ENCODE measurements around the gene SHLD3. TPM values are rescaled to one million over a fixed set of nuclear protein-coding genes. Genes with fewer than 3 reads are reported as not detected.
A peak's percentile ranks its signal among the peaks of the same experiment; 100 is the strongest.
"Not testable (repeated sequence)": the region's sequence is repeated elsewhere in the genome, so short reads cannot be mapped to it uniquely, and the experiment has no call there.

SHLD3 gene, protein sequence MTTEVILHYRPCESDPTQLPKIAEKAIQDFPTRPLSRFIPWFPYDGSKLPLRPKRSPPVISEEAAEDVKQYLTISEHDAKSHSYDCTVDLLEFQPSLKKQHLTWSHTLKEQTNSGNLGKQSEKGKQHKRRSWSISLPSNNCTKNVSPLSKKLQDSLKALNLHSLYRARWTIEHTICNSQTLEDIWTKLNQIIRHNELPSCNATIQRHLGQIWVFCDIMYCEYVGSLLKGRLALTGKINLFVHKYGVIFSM
- total RNA-seq = 1 to 10 TPM; 7.2 to 8.0 (median 7.6) TPM

GRCh38 chr5:65624571-65625555 is at the start of gene SHLD3, which contains the start of gene TRAPPC13:
Gene SHLD3, plus strand, starts transcription at chr5:65625027. Its CDS starts 4,561 bp downstream, at chr5:65629588.
Gene TRAPPC13, plus strand, starts transcription at chr5:65625027. Its CDS starts 34 bp downstream, at chr5:65625061.
- H3K4me1 Mint-ChIP-seq (ENCODE audit: low read depth) = peaks cover 43% of the 10 kb centered on the region
- peak within 1 kb of the TSS; percentile 87 for H3K4me3 Mint-ChIP-seq
- H3K27me3 Mint-ChIP-seq (ENCODE audit: low read depth) = no peaks in the 10 kb centered on the region
- no peaks in the 10 kb centered on the region for H3K9me3 Mint-ChIP-seq
- ATAC-seq (peak; percentile 68 to 72), DNase-seq (peak; percentile 68)
- H3K36me3 Mint-ChIP-seq (ENCODE audit: insufficient read depth) = peaks cover 8% of the 10 kb centered on the region

- DNase-seq = no peak
- Mint-ChIP-seq H3K27me3 (ENCODE audit: low read depth) (no peaks in the 10 kb centered on the region), H3K36me3 (ENCODE audit: insufficient read depth) (peaks cover 38% of the 10 kb centered on the region), H3K4me3 (no peak overlapping the region), H3K9me3 (no peaks in the 10 kb centered on the region), H3K4me1 (ENCODE audit: low read depth) (peaks cover 19% of the 10 kb centered on the region)
- ATAC-seq = no peak
Measured at GRCh38 chr5:65577141-65577540, 47.7 kb upstream of the SHLD3 start.

DNA sequence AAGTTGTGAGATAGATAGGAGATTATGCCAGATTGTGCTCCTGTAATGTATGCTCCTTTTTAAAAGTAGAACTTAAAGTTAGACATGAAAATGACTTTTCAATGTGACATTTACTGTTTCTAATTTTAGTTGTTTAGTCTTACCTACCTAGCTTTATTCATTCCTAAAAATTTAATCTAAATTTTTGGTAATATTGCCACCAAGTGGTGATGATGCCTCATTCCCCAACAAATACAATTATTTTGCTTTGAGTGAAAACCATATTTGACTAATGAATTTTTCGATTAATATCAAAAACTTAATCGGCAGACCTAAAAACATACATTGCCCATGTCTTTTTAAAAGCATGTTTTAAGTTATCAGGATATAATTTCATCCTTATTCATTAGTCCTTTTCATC is 36.1 kb upstream of the SHLD3 start:
- peaks cover 35% of the 10 kb centered on the region for H3K36me3 Mint-ChIP-seq (ENCODE audit: insufficient read depth)
- H3K4me1 Mint-ChIP-seq (ENCODE audit: low read depth) = no peaks in the 10 kb centered on the region
- no peak for ATAC-seq
- no peak for DNase-seq
- no peak overlapping the region for H3K4me3 Mint-ChIP-seq
- no peaks in the 10 kb centered on the region for H3K9me3 Mint-ChIP-seq
- H3K27me3 Mint-ChIP-seq (ENCODE audit: low read depth) = no peaks in the 10 kb centered on the region

DNA sequence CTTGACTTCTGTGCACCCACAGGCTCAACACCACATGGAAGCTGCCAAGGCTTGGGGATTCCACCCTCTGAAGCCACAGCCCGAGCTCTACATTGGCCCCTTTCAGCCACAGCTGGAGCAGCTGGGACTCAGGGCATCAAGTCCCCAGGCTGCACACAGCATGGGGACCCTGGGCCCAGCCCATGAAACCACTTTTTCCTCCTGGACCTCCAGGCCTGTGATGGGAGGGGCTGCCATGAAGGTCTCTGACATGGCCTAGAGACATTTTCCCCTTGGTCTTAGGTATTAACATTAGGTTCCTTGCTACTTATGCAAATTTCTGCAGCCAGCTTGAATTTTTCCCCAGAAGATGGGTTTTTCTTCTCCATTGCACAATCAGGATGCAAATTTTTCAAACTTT is 23.1 kb upstream of the SHLD3 start:
- H3K4me3 Mint-ChIP-seq; ATAC-seq; H3K9me3 Mint-ChIP-seq; H3K27me3 Mint-ChIP-seq (ENCODE audit: low read depth); H3K4me1 Mint-ChIP-seq (ENCODE audit: low read depth); DNase-seq: not testable (repeated sequence)
- peaks cover 63% of the 10 kb centered on the region for H3K36me3 Mint-ChIP-seq (ENCODE audit: insufficient read depth)

- no peak for ATAC-seq
- H3K4me3 Mint-ChIP-seq = no peak overlapping the region
- no peaks in the 10 kb centered on the region for H3K9me3 Mint-ChIP-seq
- no peaks in the 10 kb centered on the region for H3K4me1 Mint-ChIP-seq (ENCODE audit: low read depth)
- H3K36me3 Mint-ChIP-seq (ENCODE audit: insufficient read depth) = peaks cover 52% of the 10 kb centered on the region
- no peaks in the 10 kb centered on the region for H3K27me3 Mint-ChIP-seq (ENCODE audit: low read depth)
- no peak for DNase-seq
Measured at GRCh38 chr5:65611524-65611923, 13.3 kb upstream of the SHLD3 start.

- Mint-ChIP-seq H3K4me1 (ENCODE audit: low read depth) (no peaks in the 10 kb centered on the region), H3K9me3 (no peaks in the 10 kb centered on the region), H3K27me3 (ENCODE audit: low read depth) (no peaks in the 10 kb centered on the region), H3K36me3 (ENCODE audit: insufficient read depth) (peaks cover 46% of the 10 kb centered on the region), H3K4me3 (no peak overlapping the region)
- DNase-seq (no peak), ATAC-seq (no peak)
Measured at GRCh38 chr5:65612298-65612907, 12.4 kb upstream of the SHLD3 start.

DNA sequence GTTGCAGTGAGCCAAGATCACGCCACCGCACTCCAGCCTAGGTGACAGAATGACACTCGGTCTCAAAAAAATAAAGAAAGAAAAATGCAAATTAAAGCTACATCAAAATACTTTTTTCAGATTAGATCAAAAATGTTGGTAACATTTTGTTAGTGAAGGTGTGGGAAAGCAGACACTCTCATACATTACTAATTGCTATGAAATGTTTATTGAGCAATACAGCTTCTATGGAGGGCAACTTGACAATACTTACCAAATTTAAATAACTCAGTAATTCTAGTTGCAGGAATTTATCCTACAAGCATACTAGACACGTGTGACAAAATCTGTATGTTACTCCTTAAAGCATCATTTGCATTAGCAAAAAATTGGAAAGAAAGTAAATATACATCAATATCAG is 4.8 kb upstream of the SHLD3 start:
- Mint-ChIP-seq H3K36me3 (ENCODE audit: insufficient read depth) (peaks cover 5% of the 10 kb centered on the region), H3K4me1 (ENCODE audit: low read depth) (peaks cover 28% of the 10 kb centered on the region), H3K27me3 (ENCODE audit: low read depth) (no peaks in the 10 kb centered on the region), H3K9me3 (no peaks in the 10 kb centered on the region), H3K4me3 (no peak overlapping the region)
- ATAC-seq (no peak), DNase-seq (no peak)

DNA sequence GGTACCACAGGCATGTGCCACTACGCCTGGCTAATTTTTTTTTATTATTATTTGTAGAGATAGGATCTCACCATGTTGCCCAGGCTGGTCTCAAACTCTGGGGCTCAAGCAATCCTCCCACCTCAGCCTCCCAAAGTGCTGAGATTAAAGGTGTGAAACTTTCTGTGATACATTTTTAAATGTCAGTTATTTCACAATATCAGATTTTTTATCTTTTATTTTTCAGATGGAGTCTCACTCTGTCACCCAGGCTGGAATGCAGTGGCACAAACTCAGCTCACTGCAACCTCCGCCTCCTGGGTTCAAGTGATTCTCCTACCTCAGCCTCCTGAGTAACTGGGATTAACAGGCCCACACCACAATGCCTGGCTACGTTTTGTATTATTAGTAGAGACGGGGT is 2.9 kb upstream of the SHLD3 start:
- not testable (repeated sequence) for H3K27me3 Mint-ChIP-seq (ENCODE audit: low read depth); DNase-seq; H3K36me3 Mint-ChIP-seq (ENCODE audit: insufficient read depth); ATAC-seq; H3K4me3 Mint-ChIP-seq; H3K9me3 Mint-ChIP-seq
- peaks cover 35% of the 10 kb centered on the region for H3K4me1 Mint-ChIP-seq (ENCODE audit: low read depth)

DNA sequence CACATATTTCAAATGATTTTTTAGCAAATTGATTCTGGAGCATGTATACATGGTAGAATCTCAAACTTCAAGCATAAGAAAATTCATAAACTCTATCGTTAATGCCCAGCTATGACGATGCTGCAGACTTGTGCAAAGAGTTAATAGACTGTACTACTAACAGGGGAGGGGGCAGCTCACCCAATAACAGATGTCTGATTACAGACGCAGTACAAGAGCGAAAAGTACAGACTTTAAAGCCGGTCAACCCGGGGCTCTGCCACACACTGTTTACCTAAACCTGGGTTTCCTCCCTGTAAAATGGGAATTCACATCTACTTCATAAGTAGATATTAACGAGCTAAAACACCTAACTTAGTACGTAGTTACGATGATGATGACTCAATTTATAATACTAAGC is 1.3 kb upstream of the SHLD3 start:
- Mint-ChIP-seq H3K4me1 (ENCODE audit: low read depth) (peaks cover 43% of the 10 kb centered on the region), H3K4me3 (peak overlapping the region; percentile 87), H3K9me3 (no peaks in the 10 kb centered on the region), H3K27me3 (ENCODE audit: low read depth) (no peaks in the 10 kb centered on the region), H3K36me3 (ENCODE audit: insufficient read depth) (peaks cover 1% of the 10 kb centered on the region)
- ATAC-seq (no peak), DNase-seq (no peak)

DNA sequence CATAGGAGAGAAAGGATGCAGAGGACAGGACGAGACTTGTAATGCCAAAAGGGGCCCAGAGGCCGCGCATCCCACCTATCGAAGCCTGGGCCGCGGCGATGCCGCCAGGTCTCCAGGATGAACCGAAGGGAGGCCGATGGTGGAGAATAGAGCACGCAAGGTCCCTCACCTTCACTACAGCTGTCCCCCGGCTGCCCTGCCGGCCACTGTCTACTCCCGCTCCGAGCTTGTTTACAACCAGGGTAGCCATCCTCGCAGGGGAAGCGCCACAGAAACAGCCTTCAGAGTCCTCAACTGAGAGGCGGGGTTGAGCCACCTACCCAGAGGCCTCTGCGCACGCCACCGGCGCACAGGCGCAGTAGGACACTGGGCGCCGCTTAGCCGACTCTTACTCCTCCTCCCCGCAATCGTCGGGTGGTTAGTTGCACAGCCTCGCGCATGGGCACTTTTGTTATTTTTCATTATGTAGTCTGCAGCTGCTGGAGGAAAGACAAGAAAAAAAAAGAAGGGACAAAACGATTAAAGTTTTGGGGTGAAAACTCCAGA is 729 bp upstream of the SHLD3 start, which contains the start of gene TRIM23:
Gene TRIM23, minus strand, starts transcription at position 309 of the 546 bp plus-strand sequence. Its CDS starts 59 bp downstream, at position 250.
- Mint-ChIP-seq H3K36me3 (ENCODE audit: insufficient read depth) (peaks cover 1% of the 10 kb centered on the region), H3K4me1 (ENCODE audit: low read depth) (peaks cover 40% of the 10 kb centered on the region), H3K4me3 (peak within 1 kb of the TSS; percentile 87), H3K9me3 (no peaks in the 10 kb centered on the region), H3K27me3 (ENCODE audit: low read depth) (no peaks in the 10 kb centered on the region)
- DNase-seq (peak; percentile 83), ATAC-seq (peak; percentile 98)

DNA sequence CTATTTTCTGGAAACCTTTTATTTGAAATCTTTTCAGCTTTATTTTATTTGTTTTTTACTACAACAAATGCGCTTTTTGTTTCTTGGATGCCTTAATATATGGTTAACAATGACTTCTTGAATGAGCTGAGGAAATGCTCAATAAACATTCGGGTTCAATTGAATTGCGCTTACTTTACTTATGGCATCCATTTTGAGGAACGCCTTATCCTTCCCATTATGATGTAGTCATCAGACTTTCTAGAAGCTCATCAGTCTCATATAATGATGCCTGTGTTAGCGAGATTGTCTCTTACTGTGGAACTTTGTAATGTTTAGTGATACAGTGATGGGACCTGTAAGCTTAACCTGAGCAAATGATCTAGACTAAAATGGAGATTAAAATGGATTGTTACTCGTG is 916 bp downstream of the SHLD3 start:
- Mint-ChIP-seq H3K4me3 (peak overlapping the region; percentile 87), H3K4me1 (ENCODE audit: low read depth) (peaks cover 43% of the 10 kb centered on the region), H3K9me3 (no peaks in the 10 kb centered on the region), H3K36me3 (ENCODE audit: insufficient read depth) (peaks cover 9% of the 10 kb centered on the region), H3K27me3 (ENCODE audit: low read depth) (no peaks in the 10 kb centered on the region)
- no peak for ATAC-seq
- no peak for DNase-seq

DNA sequence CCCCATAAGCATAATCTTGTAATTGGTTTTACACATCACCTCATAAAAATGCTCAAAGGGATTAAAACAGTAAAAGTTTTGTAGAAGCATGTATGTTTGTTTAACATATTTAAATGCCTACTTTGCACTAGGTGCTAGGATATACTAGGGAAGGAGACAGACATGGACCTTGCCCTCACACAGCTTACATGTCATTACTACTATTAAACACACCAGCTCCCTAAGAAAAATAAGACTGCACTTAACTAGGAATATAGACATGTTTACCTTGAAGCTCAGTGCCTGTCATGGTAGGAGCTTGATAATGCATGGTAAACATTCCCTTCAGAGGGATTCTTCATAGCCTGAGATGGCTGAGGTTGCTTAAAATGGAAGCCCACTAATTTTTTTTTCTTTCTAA is 6.2 kb downstream of the SHLD3 start:
- Mint-ChIP-seq H3K4me3 (no peak overlapping the region), H3K36me3 (ENCODE audit: insufficient read depth) (peaks cover 11% of the 10 kb centered on the region), H3K4me1 (ENCODE audit: low read depth) (peaks cover 22% of the 10 kb centered on the region), H3K27me3 (ENCODE audit: low read depth) (no peaks in the 10 kb centered on the region), H3K9me3 (no peaks in the 10 kb centered on the region)
- DNase-seq = no peak
- no peak for ATAC-seq

GRCh38 chr5:65640240-65640639 is 15.4 kb downstream of the SHLD3 start:
- Mint-ChIP-seq H3K4me1 (ENCODE audit: low read depth) (no peaks in the 10 kb centered on the region), H3K9me3 (no peaks in the 10 kb centered on the region), H3K27me3 (ENCODE audit: low read depth) (no peaks in the 10 kb centered on the region), H3K4me3 (no peak overlapping the region), H3K36me3 (ENCODE audit: insufficient read depth) (peaks cover 30% of the 10 kb centered on the region)
- ATAC-seq = no peak
- no peak for DNase-seq

DNA sequence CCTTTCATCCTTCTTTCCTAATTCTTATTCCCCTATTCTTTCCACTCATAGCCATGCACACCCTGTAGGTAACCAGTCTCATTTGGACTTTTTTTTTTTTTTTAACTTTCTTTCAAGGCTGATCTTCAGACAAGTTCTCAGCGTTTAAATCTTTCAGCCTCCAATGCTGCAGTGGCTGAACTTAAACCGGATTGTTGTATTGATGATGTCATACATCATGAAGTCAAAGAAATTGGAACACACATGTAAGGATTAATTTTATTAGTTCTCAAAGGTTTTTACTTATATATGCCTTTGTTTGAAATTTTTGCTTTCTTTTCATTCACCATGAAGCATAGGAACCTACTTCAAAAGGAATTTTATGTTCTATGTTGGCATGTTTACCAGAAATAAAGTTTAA is 22.1 kb downstream of the SHLD3 start:
- no peaks in the 10 kb centered on the region for H3K9me3 Mint-ChIP-seq
- DNase-seq (no peak), ATAC-seq (no peak)
- peaks cover 23% of the 10 kb centered on the region for H3K36me3 Mint-ChIP-seq (ENCODE audit: insufficient read depth)
- H3K4me3 Mint-ChIP-seq = no peak overlapping the region
- H3K27me3 Mint-ChIP-seq (ENCODE audit: low read depth) = no peaks in the 10 kb centered on the region
- no peaks in the 10 kb centered on the region for H3K4me1 Mint-ChIP-seq (ENCODE audit: low read depth)

Data from activated T-cell treated with anti-CD3 and anti-CD28 coated beads, Interleukin-2, amount 50 U/mL, for 4 hours (primary cell).